ENCODE data around the gene RXFP2. TPM values are rescaled to one million over a fixed set of nuclear protein-coding genes. Genes with fewer than 3 reads are reported as not detected.

Gene RXFP2
- total RNA-seq, 1 donor from 2014 or later = 0.80 TPM

DNA sequence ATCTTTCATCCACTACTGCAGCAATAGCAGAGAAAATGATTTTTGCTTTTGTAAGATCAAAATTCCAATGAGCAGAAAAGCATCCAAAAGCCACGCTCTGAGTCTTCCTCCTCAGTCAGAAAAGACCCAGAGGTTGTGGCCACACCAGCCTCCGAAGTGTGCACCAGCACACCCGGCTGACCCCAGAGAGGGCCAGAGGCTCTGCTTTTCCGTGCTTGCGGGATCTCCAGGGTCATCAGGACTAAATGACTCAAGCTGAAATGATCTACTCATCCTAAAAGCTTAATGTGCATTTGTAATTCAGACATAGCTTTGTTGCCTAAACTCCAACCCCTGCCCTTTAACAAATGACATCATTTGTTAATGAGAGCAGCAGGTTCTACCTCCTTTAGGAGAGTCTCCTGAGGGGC is 16.5 kb downstream of the RXFP2 start:
- DNase-seq (ENCODE audit: extremely low spot score, unreplicated experiment) = no peak

DNA sequence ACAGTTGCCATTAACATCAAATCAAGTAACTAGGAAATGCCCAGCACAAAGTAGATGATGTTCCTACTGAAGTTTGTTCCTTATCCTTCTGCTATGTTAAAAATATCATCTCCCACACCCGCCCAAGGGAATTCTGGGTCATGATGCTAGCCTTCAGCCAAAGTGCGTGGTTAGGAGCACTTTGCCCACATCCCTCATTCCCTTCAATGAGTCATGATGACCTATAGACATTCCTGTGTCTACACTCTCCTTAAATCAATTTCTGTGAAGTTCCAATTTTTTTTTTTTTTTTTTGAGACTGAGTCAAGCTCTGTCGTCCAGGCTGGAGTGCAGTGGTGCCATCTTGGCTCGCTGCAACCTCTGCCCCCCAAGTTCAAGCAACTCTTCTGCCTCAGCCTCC is 17.0 kb downstream of the RXFP2 start:
- no peak overlapping the region for H3K27ac Mint-ChIP-seq
- no peaks in the 10 kb centered on the region for H3K36me3 Mint-ChIP-seq
- peaks cover 22% of the 10 kb centered on the region for H3K27me3 Mint-ChIP-seq
- TF ChIP-seq, protein P1, sequence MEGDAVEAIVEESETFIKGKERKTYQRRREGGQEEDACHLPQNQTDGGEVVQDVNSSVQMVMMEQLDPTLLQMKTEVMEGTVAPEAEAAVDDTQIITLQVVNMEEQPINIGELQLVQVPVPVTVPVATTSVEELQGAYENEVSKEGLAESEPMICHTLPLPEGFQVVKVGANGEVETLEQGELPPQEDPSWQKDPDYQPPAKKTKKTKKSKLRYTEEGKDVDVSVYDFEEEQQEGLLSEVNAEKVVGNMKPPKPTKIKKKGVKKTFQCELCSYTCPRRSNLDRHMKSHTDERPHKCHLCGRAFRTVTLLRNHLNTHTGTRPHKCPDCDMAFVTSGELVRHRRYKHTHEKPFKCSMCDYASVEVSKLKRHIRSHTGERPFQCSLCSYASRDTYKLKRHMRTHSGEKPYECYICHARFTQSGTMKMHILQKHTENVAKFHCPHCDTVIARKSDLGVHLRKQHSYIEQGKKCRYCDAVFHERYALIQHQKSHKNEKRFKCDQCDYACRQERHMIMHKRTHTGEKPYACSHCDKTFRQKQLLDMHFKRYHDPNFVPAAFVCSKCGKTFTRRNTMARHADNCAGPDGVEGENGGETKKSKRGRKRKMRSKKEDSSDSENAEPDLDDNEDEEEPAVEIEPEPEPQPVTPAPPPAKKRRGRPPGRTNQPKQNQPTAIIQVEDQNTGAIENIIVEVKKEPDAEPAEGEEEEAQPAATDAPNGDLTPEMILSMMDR (conservative IDR thresholded peaks at IDR 0.05) = no peak
- H3K4me1 Mint-ChIP-seq (ENCODE audit: unreplicated experiment) = no peaks in the 10 kb centered on the region
- H3K4me3 Mint-ChIP-seq = no peak overlapping the region
- DNase-seq (ENCODE audit: extremely low spot score, unreplicated experiment) = no peak
- H3K9me3 Mint-ChIP-seq = no peaks in the 10 kb centered on the region

More for the DNA sequence above, 16.5 kb downstream of the RXFP2 start:
- Mint-ChIP-seq H3K4me3 (no peak overlapping the region), H3K4me1 (ENCODE audit: unreplicated experiment) (no peaks in the 10 kb centered on the region), H3K36me3 (no peaks in the 10 kb centered on the region), H3K27ac (no peak overlapping the region), H3K27me3 (peaks cover 24% of the 10 kb centered on the region), H3K9me3 (no peaks in the 10 kb centered on the region)
- TF ChIP-seq, protein P1 (conservative IDR thresholded peaks at IDR 0.05) = no peak

DNA sequence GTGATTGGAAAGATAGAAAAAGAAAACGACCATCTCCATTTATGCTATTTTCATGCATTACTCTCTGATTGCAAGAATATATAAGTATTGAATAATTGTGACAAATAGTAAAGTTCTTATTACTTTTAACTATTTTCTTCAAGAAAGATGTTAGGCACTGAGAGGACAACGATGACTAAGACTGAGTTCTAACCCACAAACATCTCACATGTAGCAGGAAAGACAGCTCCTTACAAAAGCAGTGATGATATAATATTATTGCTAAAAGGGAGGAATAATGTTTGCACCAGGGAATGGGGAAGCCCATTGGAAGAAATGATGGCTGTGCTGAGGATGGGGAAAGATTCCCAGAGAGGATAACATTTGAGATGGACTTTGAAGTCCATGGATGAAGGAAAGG is 22.6 kb downstream of the RXFP2 start:
- TF ChIP-seq, protein P1 (conservative IDR thresholded peaks at IDR 0.05) = no peak
- Mint-ChIP-seq H3K27me3 (peaks cover 7% of the 10 kb centered on the region), H3K4me1 (ENCODE audit: unreplicated experiment) (no peaks in the 10 kb centered on the region), H3K27ac (no peak overlapping the region), H3K9me3 (no peaks in the 10 kb centered on the region), H3K4me3 (no peak overlapping the region), H3K36me3 (no peaks in the 10 kb centered on the region)
- DNase-seq (ENCODE audit: extremely low spot score, unreplicated experiment) = no peak

GRCh38 chr13:31764556-31764955 is 25.2 kb downstream of the RXFP2 start:
- H3K4me3 Mint-ChIP-seq = no peak overlapping the region
- H3K4me1 Mint-ChIP-seq (ENCODE audit: unreplicated experiment) = no peaks in the 10 kb centered on the region
- H3K9me3 Mint-ChIP-seq = no peaks in the 10 kb centered on the region
- TF ChIP-seq, protein P1 (conservative IDR thresholded peaks at IDR 0.05) = no peak
- H3K27ac Mint-ChIP-seq = no peak overlapping the region
- peaks cover 11% of the 10 kb centered on the region for H3K27me3 Mint-ChIP-seq
- H3K36me3 Mint-ChIP-seq = no peaks in the 10 kb centered on the region
- DNase-seq (ENCODE audit: extremely low spot score, unreplicated experiment) = no peak

- Mint-ChIP-seq H3K36me3 (no peaks in the 10 kb centered on the region), H3K9me3 (no peaks in the 10 kb centered on the region), H3K4me1 (ENCODE audit: unreplicated experiment) (no peaks in the 10 kb centered on the region), H3K4me3 (no peak overlapping the region), H3K27me3 (peaks cover 11% of the 10 kb centered on the region), H3K27ac (no peak overlapping the region)
- TF ChIP-seq, protein P1 (conservative IDR thresholded peaks at IDR 0.05) = no peak
- DNase-seq (ENCODE audit: extremely low spot score, unreplicated experiment) = no peak
Measured at GRCh38 chr13:31765138-31765785, 25.9 kb downstream of the RXFP2 start.

All from type B pancreatic cell (in vitro differentiated cells).